ENCODE measurements around the gene SCN5A. TPM values are rescaled to one million over a fixed set of nuclear protein-coding genes. Genes with fewer than 3 reads are reported as not detected.

Gene SCN5A
- polyA plus RNA-seq, 1 experiment = 0.63 TPM

DNA sequence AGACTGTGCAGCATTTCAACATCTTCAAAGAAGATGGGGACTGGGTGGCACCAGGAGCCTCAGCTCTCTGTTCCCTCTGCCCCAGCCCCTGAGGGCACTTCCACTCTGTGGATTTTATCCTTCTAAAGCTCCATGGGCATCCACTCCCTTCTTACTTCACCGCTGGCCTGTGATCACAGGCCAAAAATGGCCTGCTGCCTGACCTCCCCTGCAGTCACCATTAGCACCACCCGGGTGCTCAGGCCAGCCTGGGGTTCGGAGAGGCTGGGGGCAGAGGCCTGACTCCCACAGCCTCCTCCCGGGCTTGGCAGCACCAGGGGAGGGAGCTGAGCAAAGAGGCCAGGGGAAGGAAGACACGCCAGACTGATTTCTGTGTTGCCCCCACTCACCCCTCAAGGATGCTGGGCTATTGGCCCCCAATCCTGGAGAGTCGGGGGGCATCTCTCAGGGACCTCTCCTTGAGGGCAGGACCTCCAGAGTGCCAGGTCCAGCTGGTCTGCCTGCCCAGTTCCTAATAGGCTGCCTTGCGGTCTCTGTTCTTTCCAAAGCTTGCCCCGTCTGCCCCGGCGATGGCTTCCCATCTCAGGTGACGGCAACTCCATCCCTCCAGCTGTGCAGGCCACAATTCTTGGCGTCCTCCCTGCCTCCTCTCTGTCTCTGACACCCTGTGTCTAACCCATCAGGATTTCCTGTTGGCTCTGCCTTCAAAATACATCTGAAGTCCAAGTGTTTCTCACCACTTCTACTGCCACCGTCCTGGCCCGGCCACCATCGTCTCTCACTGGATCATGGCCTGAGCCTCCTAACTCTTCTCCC, 86.2 kb downstream of the SCN5A start:
- no peak for DNase-seq (ENCODE audit: low read depth, low spot score)
- ChIA-PET CTCF (no interaction called here), POLR2A (no interaction called here)
- Histone ChIP-seq H3K27ac (ENCODE audit: low read depth, low read length) (no peak overlapping the region), H3K4me3 (ENCODE audit: low read depth, low read length) (no peak overlapping the region), H3K27me3 (ENCODE audit: control insufficient read depth, insufficient read depth, low read length) (no peaks in the 10 kb centered on the region), H3K9me3 (ENCODE audit: control insufficient read depth, insufficient read depth, low read length) (no peaks in the 10 kb centered on the region; the same call in 1 of the 2 replicates)
- TF ChIP-seq, protein P1, sequence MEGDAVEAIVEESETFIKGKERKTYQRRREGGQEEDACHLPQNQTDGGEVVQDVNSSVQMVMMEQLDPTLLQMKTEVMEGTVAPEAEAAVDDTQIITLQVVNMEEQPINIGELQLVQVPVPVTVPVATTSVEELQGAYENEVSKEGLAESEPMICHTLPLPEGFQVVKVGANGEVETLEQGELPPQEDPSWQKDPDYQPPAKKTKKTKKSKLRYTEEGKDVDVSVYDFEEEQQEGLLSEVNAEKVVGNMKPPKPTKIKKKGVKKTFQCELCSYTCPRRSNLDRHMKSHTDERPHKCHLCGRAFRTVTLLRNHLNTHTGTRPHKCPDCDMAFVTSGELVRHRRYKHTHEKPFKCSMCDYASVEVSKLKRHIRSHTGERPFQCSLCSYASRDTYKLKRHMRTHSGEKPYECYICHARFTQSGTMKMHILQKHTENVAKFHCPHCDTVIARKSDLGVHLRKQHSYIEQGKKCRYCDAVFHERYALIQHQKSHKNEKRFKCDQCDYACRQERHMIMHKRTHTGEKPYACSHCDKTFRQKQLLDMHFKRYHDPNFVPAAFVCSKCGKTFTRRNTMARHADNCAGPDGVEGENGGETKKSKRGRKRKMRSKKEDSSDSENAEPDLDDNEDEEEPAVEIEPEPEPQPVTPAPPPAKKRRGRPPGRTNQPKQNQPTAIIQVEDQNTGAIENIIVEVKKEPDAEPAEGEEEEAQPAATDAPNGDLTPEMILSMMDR (IDR thresholded peaks at IDR 0.05; ENCODE audit: low read depth, low read length) = no peak

DNA sequence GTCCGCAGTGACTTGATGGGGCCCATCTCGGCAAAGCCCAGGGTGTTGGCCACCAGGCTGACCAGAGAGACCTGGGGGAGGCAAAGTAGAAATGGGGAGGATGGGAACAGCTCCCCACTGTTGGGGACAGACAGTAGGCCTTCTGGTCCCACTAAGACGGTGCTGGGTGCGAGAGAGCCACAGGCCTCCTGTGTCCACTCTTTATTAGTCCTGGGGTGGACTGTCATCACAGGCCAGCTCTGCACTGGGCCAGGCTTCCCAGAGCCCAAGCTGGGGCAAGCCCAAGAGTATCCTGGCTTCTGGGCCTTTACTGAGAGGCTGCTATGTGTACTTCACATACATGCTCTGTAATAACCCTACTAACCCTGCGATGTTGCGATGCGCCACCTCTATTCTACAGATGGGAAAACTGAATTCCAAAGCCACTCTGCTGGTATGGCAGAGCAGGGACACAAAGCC, 87.0 kb downstream of the SCN5A start:
- peaks cover 2% of the 10 kb centered on the region for H3K27me3 ChIP-seq (ENCODE audit: control insufficient read depth, insufficient read depth, low read length)
- CTCF ChIA-PET = no interaction called here
- no peaks in the 10 kb centered on the region; the same call in 1 of the 2 replicates for H3K9me3 ChIP-seq (ENCODE audit: control insufficient read depth, insufficient read depth, low read length)
- POLR2A ChIA-PET = no interaction called here
- no peak overlapping the region for H3K27ac ChIP-seq (ENCODE audit: low read depth, low read length)
- TF ChIP-seq, protein P1 (IDR thresholded peaks at IDR 0.05; ENCODE audit: low read depth, low read length) = no peak
- DNase-seq (ENCODE audit: low read depth, low spot score) = no peak
- H3K4me3 ChIP-seq (ENCODE audit: low read depth, low read length) = no peak overlapping the region

DNA sequence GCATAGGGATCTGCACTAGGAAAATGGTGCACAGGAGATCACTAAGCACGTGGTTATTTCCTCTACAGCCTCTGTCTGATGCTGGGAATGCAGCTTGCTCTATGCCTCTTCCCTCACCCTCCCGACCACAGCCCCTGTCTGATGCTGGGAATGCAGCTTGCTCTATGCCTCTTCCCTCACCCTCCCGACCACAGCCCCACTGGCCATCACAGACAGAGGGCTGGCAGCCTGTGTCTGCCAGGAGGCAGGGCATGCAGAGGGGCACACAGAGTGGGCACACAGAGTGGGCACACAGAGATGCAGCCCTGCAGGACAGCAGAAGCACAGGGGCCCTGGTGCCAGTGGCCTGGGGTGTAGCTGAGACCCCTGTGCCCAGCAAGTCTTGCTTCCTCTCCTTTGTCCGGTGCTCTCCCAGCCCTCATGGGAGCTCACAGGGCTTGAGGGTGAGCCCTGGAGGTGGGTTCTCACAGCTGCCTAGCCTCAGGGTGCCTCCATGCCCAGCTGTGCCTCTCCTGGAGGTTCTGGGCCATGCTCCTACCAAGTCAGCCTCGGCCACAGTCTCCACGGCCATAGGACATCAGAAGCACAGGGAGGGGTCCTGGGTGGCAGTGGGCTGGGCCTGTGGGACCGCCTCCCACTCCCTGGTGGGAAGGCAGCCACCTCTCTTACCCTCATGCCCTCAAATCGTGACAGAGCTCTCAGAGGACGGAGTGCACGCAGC, 87.6 kb downstream of the SCN5A start:
- no peak overlapping the region for H3K4me3 ChIP-seq (ENCODE audit: low read depth, low read length)
- peaks cover 6% of the 10 kb centered on the region for H3K27me3 ChIP-seq (ENCODE audit: control insufficient read depth, insufficient read depth, low read length)
- POLR2A ChIA-PET = no interaction called here
- DNase-seq (ENCODE audit: low read depth, low spot score) = no peak
- CTCF ChIA-PET = interaction anchor here (0.7 to 1.1 kb wide), 3 partner anchors 90 to 282 kb away, joined by 3 to 4 read pairs (median 3); no protein-coding TSS in a partner anchor
- H3K9me3 ChIP-seq (ENCODE audit: control insufficient read depth, insufficient read depth, low read length) = no peaks in the 10 kb centered on the region; the same call in 1 of the 2 replicates
- no peak overlapping the region for H3K27ac ChIP-seq (ENCODE audit: low read depth, low read length)
- TF ChIP-seq, protein P1 (IDR thresholded peaks at IDR 0.05; ENCODE audit: low read depth, low read length) = no peak

DNA sequence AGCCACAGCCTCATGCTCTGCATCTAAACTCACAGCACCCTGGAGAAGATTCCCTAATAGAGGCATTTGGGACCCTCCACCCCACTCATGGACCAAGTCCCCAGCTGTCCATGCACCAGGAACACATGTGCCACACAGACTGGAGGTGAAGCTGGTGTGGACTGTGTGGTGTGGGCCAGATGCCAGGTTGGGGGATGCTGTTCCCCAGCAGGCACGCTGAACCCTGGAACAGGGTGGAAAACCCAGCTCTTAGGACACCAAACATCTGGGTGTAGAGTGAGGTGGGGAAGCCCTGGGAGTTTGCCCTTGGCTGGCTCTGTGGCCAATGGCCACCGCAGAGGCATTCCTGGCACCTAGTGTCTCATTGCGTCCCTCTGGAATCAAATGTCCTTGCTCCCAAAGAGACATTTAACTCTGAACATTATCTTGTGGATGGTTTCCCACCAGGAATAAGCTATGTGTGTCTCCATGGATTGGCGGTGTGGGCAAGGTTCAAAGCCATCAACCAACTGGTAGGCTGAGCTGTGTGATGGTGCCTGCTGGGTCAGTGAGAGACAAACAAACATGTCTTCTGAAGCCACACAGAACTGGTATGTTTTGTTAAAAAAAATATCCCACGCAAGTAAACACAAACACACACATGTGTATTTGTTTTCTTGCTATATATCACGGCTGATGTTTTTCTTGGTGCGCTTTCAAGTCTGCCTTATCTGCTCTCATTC, 88.3 kb downstream of the SCN5A start:
- Histone ChIP-seq H3K9me3 (ENCODE audit: control insufficient read depth, insufficient read depth, low read length) (no peaks in the 10 kb centered on the region; the same call in 1 of the 2 replicates), H3K27ac (ENCODE audit: low read depth, low read length) (no peak overlapping the region), H3K27me3 (ENCODE audit: control insufficient read depth, insufficient read depth, low read length) (peaks cover 6% of the 10 kb centered on the region), H3K4me3 (ENCODE audit: low read depth, low read length) (no peak overlapping the region)
- TF ChIP-seq, protein P1 (IDR thresholded peaks at IDR 0.05; ENCODE audit: low read depth, low read length) = no peak
- ChIA-PET CTCF (interaction anchor here (0.7 to 1.1 kb wide), 3 partner anchors 90 to 283 kb away, joined by 3 to 4 read pairs (median 3); no protein-coding TSS in a partner anchor), POLR2A (no interaction called here)
- DNase-seq (ENCODE audit: low read depth, low spot score) = no peak

Measured in AG04450 (cell line).